Suprapubic skin (tissue), 4 donors: ENCODE measurements around the gene SLC29A2. TPM values are rescaled to one million over a fixed set of nuclear protein-coding genes. Genes with fewer than 3 reads are reported as not detected.
A peak's percentile ranks its signal among the peaks of the same experiment; 100 is the strongest.

Source experiments
- DNase-seq, 2 donors: peaks; one replicate each; pipeline ENCODE4 v3.0.0-alpha.2; 2019; ENCODE audit warnings: low spot score in 2 of 2
- H3K27ac ChIP-seq: fragments of 200-600 bp; sonication (generic); one replicate; pipeline ENCODE4 v1.5.1; 2019
- H3K27me3 ChIP-seq: fragments of 200-600 bp; sonication (generic); one replicate; pipeline ENCODE4 v1.5.1; 2019
- H3K36me3 ChIP-seq: fragments of 200-600 bp; sonication (generic); one replicate; pipeline ENCODE4 v1.5.1; 2019
- H3K4me1 ChIP-seq: fragments of 200-600 bp; sonication (generic); one replicate; pipeline ENCODE4 v1.5.1; 2019
- H3K4me3 ChIP-seq: fragments of 200-600 bp; sonication (generic); one replicate; pipeline ENCODE4 v1.5.1; 2019; ENCODE audit warnings: mild to moderate bottlenecking
- H3K9me3 ChIP-seq: fragments of 200-600 bp; sonication (generic); one replicate; pipeline ENCODE4 v1.5.1; 2019
- CTCF ChIP-seq, 2 donors: fragments of 200-600 bp in 1 of 2; fragments of 450-650 bp in 1 of 2; sonication (generic) in 1 of 2; IDR thresholded peaks; one replicate each; pipeline ENCODE4 v1.5.1; 2016 to 2019; ENCODE audit warnings: antibody characterized with exemption in 2 of 2, mild to moderate bottlenecking in 1 of 2, moderate library complexity in 1 of 2
- EP300 ChIP-seq: sonication (generic); formaldehyde crosslinking; IDR thresholded peaks from one replicate; pipeline ENCODE4 v1.6.1; 2017; ENCODE audit warnings: antibody characterized with exemption
- POLR2A ChIP-seq, 2 donors: fragments of 450-650 bp; IDR thresholded peaks; one replicate each; pipeline ENCODE4 v1.6.1; 2017; ENCODE audit warnings: antibody characterized with exemption in 2 of 2, mild to moderate bottlenecking in 2 of 2, moderate library complexity in 2 of 2
- POLR2AphosphoS5 ChIP-seq, 3 donors: sonication (generic); formaldehyde crosslinking; IDR thresholded peaks; one replicate each; pipeline ENCODE4 v1.6.1; 2017; ENCODE audit warnings: antibody characterized with exemption in 3 of 3
- WGBS: methylation state at CpG from one replicate; pipeline ENCODE4 v1.1.5; 2018; 5-methylcytosine and 5-hydroxymethylcytosine counted together
- total RNA-seq, 4 donors: library from RNA; depleted of rRNA; stranded (reverse); fragments of >200 nt; gene quantifications; one replicate each; pipeline ENCODE4 v1.1.0, GENCODE V29; 2016

SLC29A2 gene
- total RNA-seq, 4 donors from 2014 or later = 2.2 to 4.7 (median 3.9) TPM

GRCh38 chr11:66317322-66317722 is 54.2 kb downstream of the SLC29A2 start:
- H3K27me3 ChIP-seq = no peaks in the 10 kb centered on the region
- no peak for DNase-seq
- peak overlapping the region; percentile 78 for H3K27ac ChIP-seq
- H3K36me3 ChIP-seq = no peaks in the 10 kb centered on the region
- H3K4me3 ChIP-seq = peak overlapping the region; percentile 53
- TF ChIP-seq POLR2AphosphoS5 (IDR thresholded peaks at IDR 0.05) (no peak), EP300 (no peak), POLR2A (IDR thresholded peaks at IDR 0.05) (no peak), CTCF (IDR thresholded peaks at IDR 0.05) (no peak)
- peaks cover 59% of the 10 kb centered on the region for H3K4me1 ChIP-seq
- 0% methylated on average over 3 of the region's 14 CpGs for WGBS
- H3K9me3 ChIP-seq = no peaks in the 10 kb centered on the region

- H3K9me3 ChIP-seq = no peaks in the 10 kb centered on the region
- no peaks in the 10 kb centered on the region for H3K36me3 ChIP-seq
- peak within 1 kb of the TSS; percentile 78 for H3K27ac ChIP-seq
- peaks cover 56% of the 10 kb centered on the region for H3K4me1 ChIP-seq
- no peak for DNase-seq
- no CpG with 5 or more reads among the region's 29 CpGs for WGBS
- H3K27me3 ChIP-seq = no peaks in the 10 kb centered on the region
- peak within 1 kb of the TSS; percentile 53 for H3K4me3 ChIP-seq
- TF ChIP-seq CTCF (IDR thresholded peaks at IDR 0.05) = no peak
- peak in 1 of 2 donors; percentile 33 for TF ChIP-seq POLR2A (IDR thresholded peaks at IDR 0.05)
Observed at GRCh38 chr11:66316849-66317251, 54.7 kb downstream of the SLC29A2 start, which contains the start of gene CD248. Gene CD248 (minus strand): TSS chr11:66317044. CDS start chr11:66317027, 17 bp downstream.

GRCh38 chr11:66315921-66316811 is 55.4 kb downstream of the SLC29A2 start:
- H3K27ac ChIP-seq = peak overlapping the region; percentile 78
- H3K4me1 ChIP-seq = peaks cover 58% of the 10 kb centered on the region
- H3K4me3 ChIP-seq = peak overlapping the region; percentile 53
- WGBS = 38% methylated on average over 18 of the region's 52 CpGs
- no peak for DNase-seq
- TF ChIP-seq EP300 (no peak), POLR2AphosphoS5 (IDR thresholded peaks at IDR 0.05) (no peak), CTCF (IDR thresholded peaks at IDR 0.05) (no peak), POLR2A (IDR thresholded peaks at IDR 0.05) (no peak)
- no peaks in the 10 kb centered on the region for H3K36me3 ChIP-seq
- H3K27me3 ChIP-seq = no peaks in the 10 kb centered on the region
- no peaks in the 10 kb centered on the region for H3K9me3 ChIP-seq

- 70% methylated on average over 14 of the region's 14 CpGs for WGBS
- Histone ChIP-seq H3K27me3 (no peaks in the 10 kb centered on the region), H3K4me1 (peaks cover 58% of the 10 kb centered on the region), H3K27ac (peak overlapping the region; percentile 78), H3K36me3 (no peaks in the 10 kb centered on the region), H3K4me3 (peak overlapping the region; percentile 53), H3K9me3 (no peaks in the 10 kb centered on the region)
- TF ChIP-seq POLR2A (IDR thresholded peaks at IDR 0.05) = no peak
- no peak for TF ChIP-seq EP300
- TF ChIP-seq CTCF (IDR thresholded peaks at IDR 0.05) = no peak
- no peak for TF ChIP-seq POLR2AphosphoS5 (IDR thresholded peaks at IDR 0.05)
- DNase-seq = no peak
Observed at GRCh38 chr11:66315498-66315885, 56.1 kb downstream of the SLC29A2 start.
